ENCODE data around the gene PCARE.
A peak's percentile ranks its signal among the peaks of the same experiment; 100 is the strongest.

PCARE gene

GRCh38 chr2:29035016-29035745 lies 39.1 kb downstream of the PCARE start:
- no peak for DNase-seq (ENCODE audit: low spot score)

- no peak for DNase-seq (ENCODE audit: low spot score)
Measured at GRCh38 chr2:29033656-29034055, 40.7 kb downstream of the PCARE start.

GRCh38 chr2:29033172-29033571 lies 41.2 kb downstream of the PCARE start:
- DNase-seq (ENCODE audit: low spot score): no peak

GRCh38 chr2:29032189-29032588 lies 42.1 kb downstream of the PCARE start:
- no peak for DNase-seq (ENCODE audit: low spot score)

GRCh38 chr2:29031046-29031445 lies 43.3 kb downstream of the PCARE start:
- DNase-seq (ENCODE audit: low spot score): no peak

- DNase-seq (ENCODE audit: low spot score): no peak
Measured at GRCh38 chr2:29025711-29026110, 48.6 kb downstream of the PCARE start.

GRCh38 chr2:29024882-29025430 lies 49.4 kb downstream of the PCARE start:
- DNase-seq (ENCODE audit: low spot score): no peak

GRCh38 chr2:29023188-29023587 lies 51.1 kb downstream of the PCARE start:
- DNase-seq (ENCODE audit: low spot score): no peak

- DNase-seq (ENCODE audit: low spot score): no peak
Measured at GRCh38 chr2:29022679-29023078, 51.6 kb downstream of the PCARE start.

GRCh38 chr2:29021886-29022285 lies 52.4 kb downstream of the PCARE start:
- no peak for DNase-seq (ENCODE audit: low spot score)

GRCh38 chr2:29017716-29018435 lies 56.4 kb downstream of the PCARE start:
- DNase-seq (ENCODE audit: low spot score): no peak

- no peak for DNase-seq (ENCODE audit: low spot score)
Measured at GRCh38 chr2:29016504-29016903, 57.8 kb downstream of the PCARE start.

GRCh38 chr2:29015701-29016470 lies 58.4 kb downstream of the PCARE start:
- no peak for DNase-seq (ENCODE audit: low spot score)

GRCh38 chr2:29014811-29015421 lies 59.4 kb downstream of the PCARE start:
- no peak for DNase-seq (ENCODE audit: low spot score)

GRCh38 chr2:29014331-29014730 lies 60.0 kb downstream of the PCARE start:
- DNase-seq (ENCODE audit: low spot score): no peak

- peak; percentile 20 for DNase-seq (ENCODE audit: low spot score)
Measured at GRCh38 chr2:29013057-29013780, 61.1 kb downstream of the PCARE start.

GRCh38 chr2:29012211-29012681 lies 62.1 kb downstream of the PCARE start:
- DNase-seq (ENCODE audit: low spot score): no peak

Measured in pons (tissue), 1 donor.